ENCODE results near the gene SLC25A21.
A peak's percentile ranks its signal among the peaks of the same experiment; 100 is the strongest.
"Not testable (repeated sequence)": the region's sequence is repeated elsewhere in the genome, so short reads cannot be mapped to it uniquely, and the experiment has no call there.

SLC25A21 gene

DNA sequence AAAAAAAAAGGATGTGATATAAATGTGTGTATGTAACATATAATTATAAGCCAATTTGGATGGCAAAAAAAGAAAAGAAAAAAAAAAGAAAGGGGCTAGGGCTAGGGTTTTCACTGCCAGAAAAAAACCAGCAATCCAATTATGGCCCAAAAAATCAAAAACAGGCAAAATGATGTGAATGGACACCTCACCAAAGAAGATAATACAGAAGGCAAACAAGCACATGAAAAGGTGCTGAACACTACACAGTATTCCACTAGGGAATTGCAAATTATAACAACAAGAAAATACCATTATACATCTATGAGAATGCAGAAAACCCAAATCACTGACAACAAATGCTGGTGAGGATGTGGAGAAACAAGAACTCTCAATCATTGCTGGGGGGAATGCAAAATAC is 13.3 kb upstream of the SLC25A21 start:
- DNase-seq = no peak

GRCh38 chr14:37184520-37184919 is 12.1 kb upstream of the SLC25A21 start:
- not testable (repeated sequence) for DNase-seq

DNA sequence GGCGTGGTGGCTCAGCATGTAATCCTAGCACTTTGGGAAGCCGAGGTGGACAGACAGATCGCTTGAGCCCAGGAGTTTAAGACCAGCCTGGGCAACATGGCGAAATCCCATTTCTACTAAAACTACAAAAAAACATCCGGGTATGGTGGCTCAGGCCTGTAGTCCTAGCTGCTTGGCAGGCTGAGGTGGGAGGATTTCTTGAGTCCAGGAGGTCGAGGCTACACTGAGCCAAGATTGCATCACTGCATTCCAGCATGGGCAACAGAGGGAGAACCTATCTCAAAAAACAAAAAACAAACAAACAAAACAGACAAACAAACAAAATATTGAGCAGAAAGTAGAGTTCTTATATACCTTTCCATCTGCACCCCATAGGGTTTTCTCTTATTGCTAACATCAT is 9.0 kb upstream of the SLC25A21 start:
- no peak for DNase-seq

DNA sequence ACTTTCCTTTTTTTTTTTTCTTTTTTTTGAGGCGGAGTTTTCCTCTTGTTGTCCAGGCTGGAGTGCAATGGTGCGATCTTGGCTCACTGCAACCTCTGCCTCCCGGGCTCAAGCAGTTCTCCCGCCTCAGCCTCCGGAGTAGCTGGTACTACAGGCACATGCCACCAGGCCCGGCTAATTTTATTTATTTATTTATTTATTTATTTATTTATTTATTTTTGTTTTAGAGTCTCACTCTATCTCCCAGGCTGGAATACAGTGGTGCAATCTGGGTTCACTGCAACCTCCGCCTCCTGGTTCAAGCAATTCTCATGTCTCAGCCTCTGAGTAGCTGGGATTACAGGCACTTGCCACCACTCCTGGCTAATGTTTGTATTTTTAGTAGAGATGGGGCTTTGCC is 8.5 kb upstream of the SLC25A21 start:
- not testable (repeated sequence) for DNase-seq

- DNase-seq = no peak
These were observed 7.6 kb upstream of the SLC25A21 start for GRCh38 chr14:37179896-37180502.

GRCh38 chr14:37172936-37173614 is 669 bp upstream of the SLC25A21 start:
- DNase-seq = peak in 1 of 2 experiments; percentile 21

- no peak for DNase-seq
These were observed 755 bp downstream of the SLC25A21 start for GRCh38 chr14:37171678-37172023.

GRCh38 chr14:37170993-37171392 is 1.4 kb downstream of the SLC25A21 start:
- no peak for DNase-seq

DNA sequence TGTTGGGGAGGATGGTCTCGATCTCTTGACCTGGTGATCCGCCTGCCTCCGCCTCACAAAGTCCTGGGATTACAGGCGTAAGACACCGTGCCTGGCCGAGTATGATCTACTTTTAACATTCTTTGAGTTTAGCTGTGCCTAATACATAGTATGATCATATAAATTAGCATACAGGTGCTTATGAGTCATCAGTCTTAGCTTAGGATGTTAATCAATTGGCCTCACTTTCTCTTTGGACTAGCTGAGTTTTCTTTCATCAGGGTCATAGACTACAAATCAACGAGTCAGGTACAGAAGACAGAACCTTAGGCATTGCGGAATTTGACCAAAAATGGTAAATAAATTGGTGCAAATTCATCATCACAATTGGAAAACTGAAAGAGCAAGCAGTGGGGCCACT is 2.2 kb downstream of the SLC25A21 start:
- peak in 1 of 2 experiments; percentile 12 for DNase-seq

- DNase-seq = no peak
These were observed 3.7 kb downstream of the SLC25A21 start for GRCh38 chr14:37168721-37169120.

DNA sequence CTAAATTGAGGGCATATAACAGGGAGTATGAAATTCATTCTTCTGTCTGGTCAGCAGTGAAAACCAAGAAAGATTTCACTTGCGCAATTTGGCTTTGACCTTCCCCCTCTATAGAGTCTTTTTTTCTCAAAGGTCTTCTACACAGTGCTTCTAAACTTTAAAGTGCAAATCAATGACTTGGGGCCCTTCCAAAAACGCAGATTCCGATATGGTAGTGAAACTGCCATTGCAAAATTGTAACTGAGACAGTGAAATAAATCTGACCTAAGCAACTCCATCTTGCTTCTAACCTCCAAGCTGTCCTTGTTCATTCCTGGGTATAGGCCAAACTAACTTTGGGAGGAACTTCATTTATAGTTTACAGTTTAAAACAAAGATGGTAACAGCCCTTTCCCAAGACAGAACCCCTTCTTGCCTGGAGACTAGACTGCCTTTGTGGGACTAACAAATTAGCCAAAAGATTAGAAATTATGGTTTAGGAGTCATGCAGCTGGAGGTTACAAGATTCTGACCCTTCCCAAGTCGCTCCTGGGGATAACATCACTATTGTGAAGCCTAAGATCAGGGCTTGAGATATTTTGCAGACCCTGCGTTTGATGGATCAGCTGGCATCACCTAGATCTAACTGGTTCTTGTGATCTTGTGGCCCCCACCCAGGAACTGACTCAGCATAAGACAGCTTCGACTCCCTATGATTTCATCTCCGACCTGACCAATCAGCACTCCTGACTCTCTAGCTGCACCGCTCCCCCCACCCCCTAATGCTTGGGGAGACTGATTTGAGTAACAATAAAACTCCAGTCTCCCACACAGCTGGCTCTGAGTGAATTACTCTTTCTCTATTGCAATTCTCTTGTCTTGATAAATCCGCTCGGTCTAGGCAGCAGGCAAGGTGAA is 5.0 kb downstream of the SLC25A21 start:
- DNase-seq = no peak

DNA sequence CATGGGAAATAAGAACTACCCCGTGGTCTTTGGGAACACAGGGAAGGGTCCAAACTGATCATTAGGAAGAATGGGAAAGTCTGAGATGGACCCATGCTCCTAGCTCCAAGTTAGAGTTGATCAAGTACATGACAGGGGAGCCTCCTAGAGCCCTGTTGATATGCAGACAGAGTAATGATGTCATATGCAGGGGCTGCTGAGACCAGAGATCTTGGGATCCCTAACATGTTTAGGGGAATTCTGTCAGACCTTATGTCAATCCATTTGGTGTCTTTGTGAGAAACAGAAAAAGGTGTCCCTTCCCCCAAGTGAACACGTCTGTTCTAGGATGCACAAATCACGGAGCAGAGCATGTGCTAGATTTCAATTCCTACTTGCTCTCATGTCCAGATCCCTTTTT is 6.6 kb downstream of the SLC25A21 start:
- no peak for DNase-seq

DNA sequence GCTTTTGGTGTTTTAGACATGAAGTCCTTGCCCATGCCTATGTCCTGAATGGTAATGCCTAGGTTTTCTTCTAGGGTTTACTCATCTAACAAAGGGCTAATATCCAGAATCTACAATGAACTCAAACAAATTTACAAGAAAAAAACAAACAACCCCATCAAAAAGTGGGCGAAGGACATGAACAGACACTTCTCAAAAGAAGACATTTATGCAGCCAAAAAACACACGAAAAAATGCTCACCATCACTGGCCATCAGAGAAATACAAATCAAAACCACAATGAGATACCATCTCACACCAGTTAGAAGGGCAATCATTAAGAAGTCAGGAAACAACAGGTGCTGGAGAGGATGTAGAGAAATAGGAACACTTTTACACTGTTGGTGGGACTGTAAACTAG is 10.1 kb downstream of the SLC25A21 start:
- not testable (repeated sequence) for DNase-seq

DNA sequence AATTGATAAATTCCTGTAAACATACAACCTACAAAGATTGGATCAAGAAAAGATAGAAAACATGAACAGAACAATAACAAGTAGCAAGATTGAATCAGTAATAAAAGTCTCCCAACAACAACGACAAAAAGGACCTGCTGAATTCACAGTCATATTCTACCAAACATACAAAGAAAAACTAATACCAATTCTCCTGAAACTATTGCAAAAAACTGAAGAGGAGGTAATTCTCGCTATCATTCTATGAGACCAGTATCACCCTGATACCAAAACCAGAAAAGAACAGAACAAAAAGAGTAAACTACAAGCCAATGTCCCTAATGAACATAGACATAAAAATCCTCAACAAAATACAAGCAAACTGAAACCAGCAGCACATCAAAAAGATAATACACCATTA is 14.4 kb downstream of the SLC25A21 start:
- no peak for DNase-seq

- DNase-seq = no peak
These were observed 18.9 kb downstream of the SLC25A21 start for GRCh38 chr14:37153483-37153882.

DNA sequence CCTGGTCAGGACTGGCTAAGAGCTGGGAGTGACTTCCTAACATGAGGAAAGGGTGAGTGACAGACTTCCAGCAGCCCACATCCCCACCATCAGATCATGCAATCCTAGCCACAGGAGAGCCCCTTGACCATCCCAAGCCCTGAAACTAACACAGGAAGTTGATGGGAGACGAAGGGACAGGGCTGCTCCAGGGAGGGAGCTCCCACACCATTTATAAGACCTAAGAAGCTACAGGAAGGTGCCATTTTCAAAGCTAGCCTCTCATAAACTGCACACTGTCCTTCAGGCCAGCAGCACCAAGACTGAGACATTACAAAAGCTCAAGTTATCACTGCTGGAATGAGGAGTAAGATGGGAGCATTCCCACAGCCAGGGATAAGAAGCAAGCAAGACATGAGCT is 19.4 kb downstream of the SLC25A21 start:
- DNase-seq = no peak

- peak; percentile 46 to 76 for DNase-seq
These were observed 22.0 kb downstream of the SLC25A21 start for GRCh38 chr14:37150414-37150813.

GRCh38 chr14:37147310-37147880 is 25.0 kb downstream of the SLC25A21 start:
- DNase-seq = no peak

GRCh38 chr14:37146438-37146837 is 26.0 kb downstream of the SLC25A21 start:
- DNase-seq = not testable (repeated sequence)

DNA sequence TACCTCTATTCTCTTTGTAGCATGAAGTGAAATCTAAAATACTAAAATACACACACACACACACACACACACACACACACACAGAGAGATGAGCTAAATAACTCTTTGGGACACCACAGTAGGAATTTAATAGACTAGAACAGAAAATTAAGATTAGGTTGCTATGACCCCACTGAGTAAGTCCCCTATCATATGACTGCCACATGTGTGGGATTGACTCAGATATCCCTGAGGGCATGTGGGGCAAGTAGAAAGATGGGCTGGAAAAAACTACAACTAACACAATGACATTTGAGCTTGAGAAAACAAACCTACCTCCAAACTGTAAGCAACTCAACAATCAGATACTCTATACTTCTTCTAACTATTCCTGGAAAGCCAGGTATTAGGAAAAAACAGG is 27.0 kb downstream of the SLC25A21 start:
- no peak for DNase-seq

DNA sequence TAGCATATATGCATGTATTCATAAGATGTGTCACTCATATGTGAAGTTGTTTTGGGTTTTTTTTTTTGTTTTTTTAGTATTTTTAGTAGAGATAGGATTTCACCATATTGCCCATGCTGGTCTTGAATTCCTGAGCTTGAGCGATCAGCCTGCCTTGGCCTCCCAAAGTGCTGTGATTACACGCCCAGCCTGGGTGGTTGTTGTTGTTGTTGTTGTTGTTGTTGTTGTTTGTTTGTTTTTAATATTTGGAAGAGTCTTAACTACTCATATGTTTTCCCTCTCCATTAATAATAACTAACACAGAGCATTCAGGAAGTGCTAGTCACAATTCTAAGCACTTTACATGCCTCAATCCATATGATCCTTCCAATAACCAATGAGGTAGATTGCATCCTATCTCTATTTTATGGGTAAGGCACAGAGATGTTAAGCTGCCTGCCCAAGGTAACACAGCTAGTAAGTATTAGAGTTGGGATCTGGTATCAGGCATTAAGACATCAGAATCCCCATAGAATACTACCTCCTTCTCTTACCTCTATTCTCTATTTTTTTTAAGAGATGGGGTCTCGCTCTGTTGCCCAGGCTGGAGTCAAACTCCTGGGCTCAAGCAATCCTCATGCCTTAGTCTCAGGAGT is 27.6 kb downstream of the SLC25A21 start:
- DNase-seq = no peak

DNA sequence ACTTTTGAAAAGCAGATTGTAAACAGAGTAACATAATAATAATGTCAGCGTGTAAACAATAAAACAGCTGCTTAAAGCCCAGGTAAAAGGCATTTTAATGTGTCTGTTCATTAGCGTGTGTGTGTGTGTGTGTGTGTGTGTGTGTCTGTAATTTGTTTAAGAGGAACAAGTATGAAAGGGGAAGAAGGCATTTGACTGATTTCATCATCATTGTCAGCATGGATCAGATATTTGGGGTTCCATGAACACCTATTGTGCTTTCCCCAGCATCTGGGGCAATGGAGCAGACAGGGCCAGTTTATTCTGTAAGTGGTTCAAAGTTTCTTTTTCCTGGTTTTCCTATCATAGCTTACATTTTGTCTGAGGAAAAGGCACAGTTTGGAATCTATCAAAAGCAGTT is 28.9 kb downstream of the SLC25A21 start:
- peak in 1 of 2 experiments; percentile 45 for DNase-seq

GRCh38 chr14:37142835-37143401 is 29.5 kb downstream of the SLC25A21 start:
- peak; percentile 59 to 63 for DNase-seq

Data from NCI-H526 (cell line).